K562 (cell line): ENCODE measurements around the gene ITGA7.

Source experiments
- ADNP ChIP-seq: fragments of 200-800 bp; sonication (Bioruptor generic); IDR thresholded peaks from 2 replicates; pipeline ENCODE4 v1.6.1; 2016; ENCODE audit warnings: missing genetic modification characterization, missing compliant biosample characterization
- RB1 ChIP-seq: fragments of 450-650 bp; IDR thresholded peaks from 2 replicates; pipeline ENCODE4 v1.6.1; 2017; ENCODE audit warnings: low read depth, mild to moderate bottlenecking
- SMC3 ChIP-seq: conservative IDR thresholded peaks from 2 replicates; pipeline ENCODE4 v1.6.1; 2011; ENCODE audit warnings: low read depth, low read length, improper control_type of control experiment; ENCODE audit not compliant: insufficient read depth
- TRIM24 ChIP-seq, 2 experiments: fragments of 450-650 bp; IDR thresholded peaks; 2 replicates each; pipeline ENCODE4 v1.6.1; 2016

- TF ChIP-seq RB1 (no peak), TRIM24 (IDR thresholded peaks at IDR 0.05) (no peak), ADNP (tag) (no peak), SMC3 (peak; percentile 77; the same call in 1 of the 2 replicates)
These were observed 16.7 kb upstream of the ITGA7 start for GRCh38 chr12:55724226-55724939.
